Inferior parietal cortex (tissue), 1 donor: ENCODE measurements around the gene RELL2.

Source experiments
- DNase-seq: peaks from one replicate; pipeline ENCODE4 v3.0.0-alpha.2; 2016; ENCODE audit errors: extremely low spot score

Gene RELL2

GRCh38 chr5:141618804-141619554 lies 17.8 kb upstream of the RELL2 start, which contains the start of gene DIAPH1:
DIAPH1 (minus strand) TSS chr5:141619000; CDS start chr5:141618914, 86 bp downstream.
- peak; percentile 79 for DNase-seq

GRCh38 chr5:141623186-141623585 lies 13.6 kb upstream of the RELL2 start:
- DNase-seq: no peak

GRCh38 chr5:141623611-141624010 lies 13.2 kb upstream of the RELL2 start:
- no peak for DNase-seq

GRCh38 chr5:141628175-141628788 lies 8.5 kb upstream of the RELL2 start:
- DNase-seq: no peak

- no peak for DNase-seq
Observed at GRCh38 chr5:141630570-141631140, 6.1 kb upstream of the RELL2 start.

GRCh38 chr5:141632650-141633049 lies 4.1 kb upstream of the RELL2 start:
- DNase-seq: no peak

- no peak for DNase-seq
Observed at GRCh38 chr5:141633871-141634561, 2.8 kb upstream of the RELL2 start.

- DNase-seq: no peak
Observed at GRCh38 chr5:141634720-141635119, 2.1 kb upstream of the RELL2 start.

GRCh38 chr5:141635646-141636045 lies 1.2 kb upstream of the RELL2 start:
- no peak for DNase-seq

GRCh38 chr5:141636106-141636412 lies 738 bp upstream of the RELL2 start:
- DNase-seq: no peak

- no peak for DNase-seq
Observed at GRCh38 chr5:141637123-141637766, 448 bp downstream of the RELL2 start.

GRCh38 chr5:141637767-141638419 lies 1.1 kb downstream of the RELL2 start:
- DNase-seq: no peak

GRCh38 chr5:141638771-141639170 lies 2.0 kb downstream of the RELL2 start:
- no peak for DNase-seq

- no peak for DNase-seq
Observed at GRCh38 chr5:141639357-141640050, 2.7 kb downstream of the RELL2 start.

GRCh38 chr5:141640051-141640415 lies 3.2 kb downstream of the RELL2 start:
- no peak for DNase-seq

- no peak for DNase-seq
Observed at GRCh38 chr5:141640698-141641097, 3.9 kb downstream of the RELL2 start.

- no peak for DNase-seq
Observed at GRCh38 chr5:141641634-141642267, 5.0 kb downstream of the RELL2 start.

- DNase-seq: no peak
Observed at GRCh38 chr5:141646026-141646425, 9.2 kb downstream of the RELL2 start.

- no peak for DNase-seq
Observed at GRCh38 chr5:141647242-141647641, 10.4 kb downstream of the RELL2 start.

GRCh38 chr5:141647851-141648250 lies 11.1 kb downstream of the RELL2 start:
- no peak for DNase-seq
